Measurements from ENCODE around the gene CCDC184. TPM values are rescaled to one million over a fixed set of nuclear protein-coding genes. Genes with fewer than 3 reads are reported as not detected.

Gene CCDC184
- total RNA-seq, 1 donor from 2014 or later = 13.3 TPM

GRCh38 chr12:48165089-48165981 lies 18.1 kb upstream of the CCDC184 start:
- H3K27me3 Mint-ChIP-seq (ENCODE audit: unreplicated experiment) = peaks cover 3% of the 10 kb centered on the region
- peak; percentile 55 for DNase-seq (ENCODE audit: low spot score)
- H3K4me3 Mint-ChIP-seq (ENCODE audit: unreplicated experiment) = no peak overlapping the region
- peak; percentile 91 for TF ChIP-seq CTCF (IDR thresholded peaks at IDR 0.05; ENCODE audit: unreplicated experiment)
- no peaks in the 10 kb centered on the region for H3K36me3 Mint-ChIP-seq (ENCODE audit: low read depth, unreplicated experiment)
- H3K9me3 Mint-ChIP-seq (ENCODE audit: unreplicated experiment) = no peaks in the 10 kb centered on the region
- no peak overlapping the region for H3K27ac Mint-ChIP-seq (ENCODE audit: unreplicated experiment)
- no peaks in the 10 kb centered on the region for H3K4me1 Mint-ChIP-seq (ENCODE audit: unreplicated experiment)

GRCh38 chr12:48169011-48169410 lies 14.4 kb upstream of the CCDC184 start:
- Mint-ChIP-seq H3K36me3 (ENCODE audit: low read depth, unreplicated experiment) (no peaks in the 10 kb centered on the region), H3K4me1 (ENCODE audit: unreplicated experiment) (no peaks in the 10 kb centered on the region), H3K27ac (ENCODE audit: unreplicated experiment) (no peak overlapping the region), H3K9me3 (ENCODE audit: unreplicated experiment) (no peaks in the 10 kb centered on the region), H3K27me3 (ENCODE audit: unreplicated experiment) (peaks cover 3% of the 10 kb centered on the region), H3K4me3 (ENCODE audit: unreplicated experiment) (no peak overlapping the region)
- TF ChIP-seq CTCF (IDR thresholded peaks at IDR 0.05; ENCODE audit: unreplicated experiment) = no peak
- DNase-seq (ENCODE audit: low spot score) = no peak

- no peaks in the 10 kb centered on the region for H3K36me3 Mint-ChIP-seq (ENCODE audit: low read depth, unreplicated experiment)
- peaks cover 4% of the 10 kb centered on the region for H3K27me3 Mint-ChIP-seq (ENCODE audit: unreplicated experiment)
- no peaks in the 10 kb centered on the region for H3K9me3 Mint-ChIP-seq (ENCODE audit: unreplicated experiment)
- H3K27ac Mint-ChIP-seq (ENCODE audit: unreplicated experiment) = no peak overlapping the region
- no peak overlapping the region for H3K4me3 Mint-ChIP-seq (ENCODE audit: unreplicated experiment)
- H3K4me1 Mint-ChIP-seq (ENCODE audit: unreplicated experiment) = peaks cover 10% of the 10 kb centered on the region
- TF ChIP-seq CTCF (IDR thresholded peaks at IDR 0.05; ENCODE audit: unreplicated experiment) = no peak
- no peak for DNase-seq (ENCODE audit: low spot score)
Observed at GRCh38 chr12:48175613-48176416, 7.6 kb upstream of the CCDC184 start.

- H3K4me1 Mint-ChIP-seq (ENCODE audit: unreplicated experiment) = peaks cover 10% of the 10 kb centered on the region
- H3K4me3 Mint-ChIP-seq (ENCODE audit: unreplicated experiment) = no peak overlapping the region
- no peak for TF ChIP-seq CTCF (IDR thresholded peaks at IDR 0.05; ENCODE audit: unreplicated experiment)
- no peak overlapping the region for H3K27ac Mint-ChIP-seq (ENCODE audit: unreplicated experiment)
- no peak for DNase-seq (ENCODE audit: low spot score)
- no peaks in the 10 kb centered on the region for H3K36me3 Mint-ChIP-seq (ENCODE audit: low read depth, unreplicated experiment)
- H3K9me3 Mint-ChIP-seq (ENCODE audit: unreplicated experiment) = no peaks in the 10 kb centered on the region
- H3K27me3 Mint-ChIP-seq (ENCODE audit: unreplicated experiment) = peaks cover 6% of the 10 kb centered on the region
Observed at GRCh38 chr12:48176417-48176751, 7.1 kb upstream of the CCDC184 start.

GRCh38 chr12:48177982-48178381 lies 5.5 kb upstream of the CCDC184 start:
- Mint-ChIP-seq H3K4me3 (ENCODE audit: unreplicated experiment) (no peak overlapping the region), H3K9me3 (ENCODE audit: unreplicated experiment) (no peaks in the 10 kb centered on the region), H3K36me3 (ENCODE audit: low read depth, unreplicated experiment) (peaks cover 3% of the 10 kb centered on the region), H3K27me3 (ENCODE audit: unreplicated experiment) (peaks cover 10% of the 10 kb centered on the region), H3K27ac (ENCODE audit: unreplicated experiment) (no peak overlapping the region), H3K4me1 (ENCODE audit: unreplicated experiment) (peaks cover 16% of the 10 kb centered on the region)
- no peak for TF ChIP-seq CTCF (IDR thresholded peaks at IDR 0.05; ENCODE audit: unreplicated experiment)
- DNase-seq (ENCODE audit: low spot score) = no peak
